Panc1 (cell line): ENCODE results near the gene WT1. TPM values are rescaled to one million over a fixed set of nuclear protein-coding genes. Genes with fewer than 3 reads are reported as not detected.
"Not testable (repeated sequence)": the region's sequence is repeated elsewhere in the genome, so short reads cannot be mapped to it uniquely, and the experiment has no call there.

Source experiments
- ATAC-seq: fragments of 200-7000 bp; cut with Tn5 transposase; 2 replicates; pipeline ENCODE4 v1.9.1; 2020; ENCODE audit warnings: mild to moderate bottlenecking, moderate library complexity
- BruUV-seq: library from RNA; stranded (reverse); fragments of 400-500 nt; replicated peaks from 2 replicates; lab custom pipeline; 2021; lab: Mats Ljungman, UMichigan
- CTCF ChIA-PET: fragments of 300-600 bp; sonication (Branson Sonifier 250); formaldehyde crosslinking; loops from one replicate; lab custom pipeline; 2022; ENCODE audit warnings: antibody characterized with exemption; lab: Charles Lee
- POLR2A ChIA-PET: fragments of 300-600 bp; sonication (Branson Sonifier 250); formaldehyde crosslinking; loops from one replicate; lab custom pipeline; 2022; ENCODE audit warnings: antibody characterized with exemption; lab: Charles Lee
- DNase-seq: peaks from one replicate; pipeline ENCODE4 v3.0.0-alpha.2; 2010; ENCODE audit warnings: low read depth, low spot score
- H3K27ac ChIP-seq: 2 replicates; pipeline ENCODE4 v1.5.1; 2011; ENCODE audit warnings: mild to moderate bottlenecking, low read length, inconsistent platforms
- H3K27me3 ChIP-seq: fragments of 200-500 bp; sonication (Bioruptor generic); 2 replicates; pipeline ENCODE4 v1.6.0; 2014; ENCODE audit warnings: low read length, inconsistent platforms; ENCODE audit not compliant: control insufficient read depth, insufficient read depth
- H3K36me3 ChIP-seq: fragments of 200-500 bp; sonication (Bioruptor generic); 2 replicates; pipeline ENCODE4 v1.5.1; 2014; ENCODE audit warnings: inconsistent platforms, mild to moderate bottlenecking, low read length, moderate library complexity; ENCODE audit not compliant: control insufficient read depth, insufficient read depth
- H3K4me1 ChIP-seq: 2 replicates; pipeline ENCODE4 v1.5.1; 2011; ENCODE audit warnings: inconsistent platforms, mild to moderate bottlenecking, low read length, moderate library complexity; ENCODE audit not compliant: control insufficient read depth, insufficient read depth
- H3K4me3 ChIP-seq, 2 experiments: 2 replicates each; pipeline ENCODE4 v1.5.1; 2011 to 2012; ENCODE audit warnings: low read depth in 2 of 2, low read length in 2 of 2, mild to moderate bottlenecking in 2 of 2, inconsistent platforms in 1 of 2, moderate library complexity in 1 of 2
- H3K9me3 ChIP-seq: fragments of 200-500 bp; sonication (Bioruptor generic); 2 replicates; pipeline ENCODE4 v1.5.1; 2014; ENCODE audit warnings: low read depth, mild to moderate bottlenecking, inconsistent platforms, low read length, moderate library complexity; ENCODE audit not compliant: control insufficient read depth, insufficient read depth
- POLR2AphosphoS5 ChIP-seq: IDR thresholded peaks from 2 replicates; pipeline ENCODE4 v1.6.1; 2012; ENCODE audit warnings: mild to moderate bottlenecking, low read depth, low read length, moderate library complexity
- SIN3A ChIP-seq: IDR thresholded peaks from 2 replicates; pipeline ENCODE4 v1.6.1; 2012; ENCODE audit warnings: low read depth, mild to moderate bottlenecking, low read length, moderate library complexity, borderline replicate concordance; ENCODE audit not compliant: insufficient read depth
- TCF7L2 ChIP-seq: IDR thresholded peaks from 2 replicates; pipeline ENCODE4 v1.6.1; 2011; ENCODE audit warnings: mild to moderate bottlenecking, low read depth, low read length, inconsistent platforms
- in situ Hi-C: cut with HindIII; loops from 2 replicates; pipeline ENCODE4 v1.10.0; 2016; ENCODE audit warnings: low sequenced_read_pairs, low pct_unique_long_range_greater_than_20kb
- intact Hi-C: fragments of 100-400 bp; cut with micrococcal nuclease; formaldehyde crosslinking; loops from one replicate; pipeline ENCODE4 v1.10.0; 2022; ENCODE audit not compliant: unreplicated experiment
- total RNA-seq: library from RNA; stranded (reverse); gene quantifications from one replicate; pipeline ENCODE4 v1.2.1, GENCODE V29; 2021; ENCODE audit not compliant: unreplicated experiment
- TF ChIP-seq, protein P1 (sequence below), 2 experiments: IDR thresholded peaks; 2 replicates each; pipeline ENCODE4 v1.6.1; 2011 to 2012; ENCODE audit warnings: low read depth in 2 of 2, control low read depth in 1 of 2, low read length in 1 of 2, mild to moderate bottlenecking in 1 of 2, moderate library complexity in 1 of 2; ENCODE audit not compliant: insufficient read depth in 1 of 2
- TF ChIP-seq, protein P2 (sequence below): fragments of 450-650 bp; IDR thresholded peaks from 2 replicates; pipeline ENCODE4 v1.5.1; 2017; ENCODE audit warnings: mild to moderate bottlenecking

WT1 gene
- total RNA-seq, 1 experiment from 2014 or later: 15.9 TPM

DNA sequence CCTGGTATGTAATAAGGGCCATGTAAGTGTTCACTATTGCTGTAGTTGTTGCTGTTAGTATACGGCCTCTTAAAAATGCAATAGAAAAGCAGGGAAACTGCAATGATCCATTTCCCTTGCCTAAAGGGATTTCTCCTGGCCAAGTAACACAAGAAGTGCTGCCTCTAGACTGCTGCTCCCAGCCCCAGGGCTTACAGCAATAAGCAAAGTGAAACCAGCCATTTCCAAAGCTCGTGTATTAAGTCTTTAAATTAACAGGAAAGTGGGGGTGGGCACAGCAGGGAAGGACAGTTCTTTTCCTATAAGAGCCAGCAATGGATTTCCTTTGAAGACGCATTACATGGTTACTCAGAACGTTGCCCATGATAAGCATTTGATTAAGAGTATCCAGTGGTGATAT, 36.9 kb upstream of the WT1 start:
- POLR2A ChIA-PET: no interaction called here
- BruUV-seq: no TSS peak
- Histone ChIP-seq H3K27ac (no peak overlapping the region), H3K4me1 (no peaks in the 10 kb centered on the region), H3K4me3 (no peak overlapping the region), H3K9me3 (no peaks in the 10 kb centered on the region), H3K27me3 (no peaks in the 10 kb centered on the region; the same call in 1 of the 2 replicates), H3K36me3 (no peaks in the 10 kb centered on the region)
- CTCF ChIA-PET: no interaction called here
- intact Hi-C loops (no loop called here), in situ Hi-C loops (no loop called here)
- ATAC-seq (no peak), DNase-seq (no peak)
- TF ChIP-seq TCF7L2 (no peak), SIN3A (no peak), POLR2AphosphoS5 (no peak)
- TF ChIP-seq, protein P1, sequence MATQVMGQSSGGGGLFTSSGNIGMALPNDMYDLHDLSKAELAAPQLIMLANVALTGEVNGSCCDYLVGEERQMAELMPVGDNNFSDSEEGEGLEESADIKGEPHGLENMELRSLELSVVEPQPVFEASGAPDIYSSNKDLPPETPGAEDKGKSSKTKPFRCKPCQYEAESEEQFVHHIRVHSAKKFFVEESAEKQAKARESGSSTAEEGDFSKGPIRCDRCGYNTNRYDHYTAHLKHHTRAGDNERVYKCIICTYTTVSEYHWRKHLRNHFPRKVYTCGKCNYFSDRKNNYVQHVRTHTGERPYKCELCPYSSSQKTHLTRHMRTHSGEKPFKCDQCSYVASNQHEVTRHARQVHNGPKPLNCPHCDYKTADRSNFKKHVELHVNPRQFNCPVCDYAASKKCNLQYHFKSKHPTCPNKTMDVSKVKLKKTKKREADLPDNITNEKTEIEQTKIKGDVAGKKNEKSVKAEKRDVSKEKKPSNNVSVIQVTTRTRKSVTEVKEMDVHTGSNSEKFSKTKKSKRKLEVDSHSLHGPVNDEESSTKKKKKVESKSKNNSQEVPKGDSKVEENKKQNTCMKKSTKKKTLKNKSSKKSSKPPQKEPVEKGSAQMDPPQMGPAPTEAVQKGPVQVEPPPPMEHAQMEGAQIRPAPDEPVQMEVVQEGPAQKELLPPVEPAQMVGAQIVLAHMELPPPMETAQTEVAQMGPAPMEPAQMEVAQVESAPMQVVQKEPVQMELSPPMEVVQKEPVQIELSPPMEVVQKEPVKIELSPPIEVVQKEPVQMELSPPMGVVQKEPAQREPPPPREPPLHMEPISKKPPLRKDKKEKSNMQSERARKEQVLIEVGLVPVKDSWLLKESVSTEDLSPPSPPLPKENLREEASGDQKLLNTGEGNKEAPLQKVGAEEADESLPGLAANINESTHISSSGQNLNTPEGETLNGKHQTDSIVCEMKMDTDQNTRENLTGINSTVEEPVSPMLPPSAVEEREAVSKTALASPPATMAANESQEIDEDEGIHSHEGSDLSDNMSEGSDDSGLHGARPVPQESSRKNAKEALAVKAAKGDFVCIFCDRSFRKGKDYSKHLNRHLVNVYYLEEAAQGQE (IDR thresholded peaks at IDR 0.05; ENCODE audit: insufficient read depth in 1 of 2, low read depth in 2 of 2, low read length in 1 of 2): no peak
- TF ChIP-seq, protein P2, sequence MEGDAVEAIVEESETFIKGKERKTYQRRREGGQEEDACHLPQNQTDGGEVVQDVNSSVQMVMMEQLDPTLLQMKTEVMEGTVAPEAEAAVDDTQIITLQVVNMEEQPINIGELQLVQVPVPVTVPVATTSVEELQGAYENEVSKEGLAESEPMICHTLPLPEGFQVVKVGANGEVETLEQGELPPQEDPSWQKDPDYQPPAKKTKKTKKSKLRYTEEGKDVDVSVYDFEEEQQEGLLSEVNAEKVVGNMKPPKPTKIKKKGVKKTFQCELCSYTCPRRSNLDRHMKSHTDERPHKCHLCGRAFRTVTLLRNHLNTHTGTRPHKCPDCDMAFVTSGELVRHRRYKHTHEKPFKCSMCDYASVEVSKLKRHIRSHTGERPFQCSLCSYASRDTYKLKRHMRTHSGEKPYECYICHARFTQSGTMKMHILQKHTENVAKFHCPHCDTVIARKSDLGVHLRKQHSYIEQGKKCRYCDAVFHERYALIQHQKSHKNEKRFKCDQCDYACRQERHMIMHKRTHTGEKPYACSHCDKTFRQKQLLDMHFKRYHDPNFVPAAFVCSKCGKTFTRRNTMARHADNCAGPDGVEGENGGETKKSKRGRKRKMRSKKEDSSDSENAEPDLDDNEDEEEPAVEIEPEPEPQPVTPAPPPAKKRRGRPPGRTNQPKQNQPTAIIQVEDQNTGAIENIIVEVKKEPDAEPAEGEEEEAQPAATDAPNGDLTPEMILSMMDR: no peak

DNA sequence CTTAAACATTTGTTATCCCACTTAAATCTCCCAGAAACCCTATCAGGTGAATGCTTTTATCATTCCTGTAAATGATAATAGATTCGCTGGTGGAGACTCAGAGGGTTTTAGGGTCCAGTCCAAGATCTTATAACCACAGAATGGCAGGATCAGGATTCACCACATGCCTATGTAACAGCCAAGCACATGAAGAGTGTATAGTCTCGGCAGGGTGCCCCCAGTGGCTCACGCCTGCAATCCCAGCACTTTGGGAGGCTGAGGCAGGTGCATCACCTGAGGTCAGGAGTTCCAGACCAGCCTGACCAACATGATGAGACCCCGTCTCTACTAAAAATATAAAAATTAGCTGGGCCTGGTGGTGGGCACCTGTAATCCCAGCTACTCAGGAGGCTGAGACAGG, 36.2 kb upstream of the WT1 start:
- not testable (repeated sequence) for BruUV-seq

DNA sequence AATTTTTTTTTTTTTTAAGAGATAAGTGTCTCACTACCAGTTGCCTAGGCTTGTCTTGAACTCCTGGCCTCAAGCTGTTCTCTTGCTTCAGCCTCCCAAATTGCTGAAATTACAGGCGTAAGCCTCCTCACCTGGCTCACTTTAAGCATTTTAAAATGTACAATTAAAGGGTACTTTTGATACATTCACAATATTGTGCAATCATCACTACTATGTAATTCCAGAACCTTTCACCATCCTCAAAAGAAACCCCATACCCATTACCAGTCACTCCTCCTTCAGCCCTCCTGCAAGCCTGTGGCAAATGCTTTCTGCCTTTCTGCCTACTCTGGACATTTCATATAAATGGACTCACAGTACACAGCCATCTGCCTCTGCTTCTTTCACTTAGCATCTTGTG, 34.5 kb upstream of the WT1 start:
- Histone ChIP-seq H3K9me3 (no peaks in the 10 kb centered on the region), H3K36me3 (no peaks in the 10 kb centered on the region), H3K27ac (no peak overlapping the region), H3K4me1 (0 out of 2 replicates have a peak, but pooled peaks cover 3% of the 10 kb centered on the region), H3K4me3 (no peak overlapping the region), H3K27me3 (no peaks in the 10 kb centered on the region)
- intact Hi-C loops: no loop called here
- ChIA-PET CTCF (no interaction called here), POLR2A (no interaction called here)
- in situ Hi-C loops: no loop called here
- TF ChIP-seq, protein P1 (IDR thresholded peaks at IDR 0.05; ENCODE audit: insufficient read depth in 1 of 2, low read depth in 2 of 2, low read length in 1 of 2): no peak
- TF ChIP-seq TCF7L2 (no peak), SIN3A (no peak), POLR2AphosphoS5 (no peak)
- TF ChIP-seq, protein P2: no peak
- no peak for ATAC-seq
- DNase-seq: no peak
- no TSS peak for BruUV-seq

More for the DNA sequence above, 36.2 kb upstream of the WT1 start:
- intact Hi-C loops, in situ Hi-C loops, H3K9me3 ChIP-seq, H3K4me3 ChIP-seq, H3K27me3 ChIP-seq, H3K4me1 ChIP-seq, H3K36me3 ChIP-seq, POLR2A ChIA-PET, CTCF ChIA-PET, DNase-seq, H3K27ac ChIP-seq: not testable (repeated sequence)
- ATAC-seq: peak; percentile 74; the same call in 1 of the 2 replicates
